HS-27A (cell line): ENCODE data around the gene RNF187.
"Not testable (repeated sequence)": the region's sequence is repeated elsewhere in the genome, so short reads cannot be mapped to it uniquely, and the experiment has no call there.

ENCODE experiments used
- DNase-seq: peaks from one replicate; pipeline ENCODE4 v3.0.0-alpha.2; 2012; ENCODE audit warnings: low read depth, missing footprints

Gene RNF187

GRCh38 chr1:228460821-228461220, 26.4 kb upstream of the RNF187 start:
- DNase-seq: no peak

- DNase-seq: no peak
Measured at GRCh38 chr1:228462560-228462959, 24.6 kb upstream of the RNF187 start.

DNA sequence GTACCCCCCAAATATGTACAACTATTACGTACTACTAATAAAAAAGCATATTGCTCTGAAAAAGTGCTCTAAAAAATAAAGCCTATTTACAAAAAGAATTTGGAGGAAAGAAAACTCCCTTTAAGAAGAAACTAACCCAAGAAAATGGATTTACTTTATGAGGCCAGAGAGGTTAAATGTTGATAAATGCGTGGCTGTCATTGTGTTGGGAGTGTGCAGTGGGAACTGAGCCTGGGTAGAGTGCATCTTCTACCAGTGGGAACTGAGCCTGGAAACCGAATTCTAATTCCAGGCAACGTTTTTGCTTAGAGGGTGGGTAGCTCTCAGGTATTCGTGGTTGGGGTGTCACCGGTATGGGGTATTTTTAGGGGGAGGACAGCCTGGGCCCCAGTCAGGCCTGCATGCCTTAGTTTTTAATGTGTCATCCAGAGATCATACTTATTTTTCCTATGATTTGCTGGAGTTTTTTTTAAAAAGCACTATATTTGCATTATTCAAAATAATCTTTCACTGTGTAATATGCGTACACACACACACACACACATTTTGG, 24.1 kb upstream of the RNF187 start:
- no peak for DNase-seq

GRCh38 chr1:228463559-228464455, 23.4 kb upstream of the RNF187 start:
- no peak for DNase-seq

DNA sequence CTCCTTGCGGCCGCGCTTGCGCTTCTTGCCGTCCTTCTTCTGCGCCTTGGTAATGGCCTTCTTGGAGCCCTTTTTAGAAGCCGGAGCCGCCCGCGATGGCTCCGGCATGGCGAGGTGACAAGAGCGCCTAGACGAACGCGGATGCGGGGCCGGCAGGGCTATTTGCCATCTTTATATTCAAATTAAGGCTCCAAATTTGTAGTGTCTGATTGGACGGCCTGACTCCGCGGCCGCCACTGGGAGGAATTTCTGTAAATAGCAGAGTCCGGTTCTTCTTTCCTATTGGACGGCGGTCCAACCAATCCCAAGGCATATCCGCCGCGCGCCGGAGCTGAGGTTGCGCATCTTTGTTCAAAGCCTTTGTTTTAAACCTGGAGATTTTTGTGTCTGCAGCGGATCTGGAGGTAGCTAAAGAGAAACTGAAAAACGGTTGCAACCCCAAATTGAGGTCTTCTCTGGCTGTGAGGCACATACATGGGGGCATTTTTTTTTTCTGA, 22.6 kb upstream of the RNF187 start:
- DNase-seq: no peak

DNA sequence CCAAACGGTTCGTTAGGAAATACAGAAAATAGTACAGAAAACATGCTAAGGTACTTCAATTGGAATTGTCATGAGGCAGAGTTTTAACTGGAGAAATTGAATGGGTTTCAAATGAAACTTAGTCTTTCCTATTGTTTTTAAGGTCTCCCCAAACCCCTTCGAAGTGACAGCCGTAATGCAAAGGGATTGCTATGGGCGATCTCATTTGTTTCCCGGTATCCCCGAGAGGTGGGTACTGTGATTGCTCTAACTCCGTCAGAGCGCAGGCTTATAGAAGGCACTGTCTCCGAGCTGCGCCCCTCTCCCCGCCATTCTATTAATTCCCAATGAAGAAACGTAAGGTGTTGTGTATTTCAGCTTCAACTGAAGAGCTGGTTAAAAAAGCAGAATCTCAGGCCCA, 22.0 kb upstream of the RNF187 start:
- DNase-seq: no peak

GRCh38 chr1:228465571-228466146, 21.5 kb upstream of the RNF187 start:
- DNase-seq: no peak

- not testable (repeated sequence) for DNase-seq
Measured at GRCh38 chr1:228468188-228468587, 19.0 kb upstream of the RNF187 start.

DNA sequence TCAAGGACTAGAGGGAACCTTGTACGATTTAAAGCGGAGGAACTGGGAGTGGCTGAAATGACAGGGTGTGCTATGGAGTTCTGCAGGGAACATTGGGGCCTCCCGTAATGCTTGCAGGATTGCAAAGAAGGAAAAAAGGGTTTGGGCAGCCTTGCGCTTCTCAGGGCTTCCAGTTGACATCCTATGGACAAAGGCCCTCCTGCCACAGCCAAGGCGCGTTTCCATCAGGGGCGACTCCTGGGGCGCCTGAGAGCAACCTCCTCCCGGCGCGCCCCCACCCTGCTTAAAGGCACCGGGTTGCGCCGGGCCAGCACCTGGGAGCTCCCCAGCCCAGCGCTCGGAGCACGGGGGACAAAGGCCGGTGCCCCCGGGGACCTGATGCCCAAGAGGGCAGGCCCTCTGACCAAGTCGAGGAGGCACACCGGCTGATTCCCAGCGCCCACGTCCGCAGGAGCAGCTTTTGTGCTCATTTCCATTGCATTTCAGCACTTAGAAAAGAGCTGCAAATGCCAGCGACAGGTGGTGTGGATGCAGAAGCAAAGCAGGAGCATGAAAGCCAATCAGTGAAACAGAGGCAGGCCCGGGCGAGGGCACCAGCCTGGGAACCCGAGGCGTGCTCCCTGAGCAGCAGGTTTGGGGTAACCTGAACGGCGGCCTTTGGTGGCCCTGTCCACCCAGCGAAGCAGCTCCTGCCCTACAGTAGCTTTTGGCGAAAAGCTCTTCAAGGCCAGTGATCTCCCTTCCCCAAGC, 17.6 kb upstream of the RNF187 start:
- DNase-seq: no peak

GRCh38 chr1:228471154-228471761, 15.9 kb upstream of the RNF187 start:
- DNase-seq: no peak

DNA sequence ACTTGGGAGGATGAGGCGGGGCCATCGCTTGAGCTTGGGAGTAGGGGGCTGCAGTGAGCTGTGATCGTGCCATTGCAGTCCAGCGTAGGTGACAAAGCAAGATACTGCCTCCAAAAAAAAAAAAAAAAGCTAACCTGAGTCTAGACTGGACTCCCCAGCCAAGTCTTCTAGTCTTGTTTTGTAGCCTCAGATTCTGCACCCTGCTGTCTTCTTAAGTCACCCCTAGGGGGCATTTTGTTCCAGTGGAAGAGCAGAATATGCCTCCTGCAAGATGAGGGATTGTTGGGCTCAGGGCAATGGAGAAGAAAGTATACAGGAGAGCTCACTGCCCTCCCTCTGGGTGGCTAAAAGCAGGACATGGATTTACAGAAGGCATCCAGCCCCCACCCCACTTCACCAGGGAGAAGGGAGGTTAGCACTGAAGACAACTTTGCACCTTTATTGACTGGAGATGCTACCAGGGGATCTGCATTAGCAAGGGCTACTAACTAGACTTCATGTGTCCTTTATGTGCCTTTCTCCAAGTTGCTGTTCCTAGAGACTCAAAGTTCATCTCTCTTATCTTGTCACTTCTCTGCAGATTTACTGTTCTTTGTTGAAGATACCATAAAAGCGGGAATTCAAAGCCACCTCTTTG, 15.3 kb upstream of the RNF187 start:
- no peak for DNase-seq

- DNase-seq: no peak
Measured at GRCh38 chr1:228472655-228473054, 14.5 kb upstream of the RNF187 start.

- no peak for DNase-seq
Measured at GRCh38 chr1:228474507-228474906, 12.7 kb upstream of the RNF187 start.

- DNase-seq: no peak
Measured at GRCh38 chr1:228475812-228476211, 11.4 kb upstream of the RNF187 start.

GRCh38 chr1:228477263-228477662, 9.9 kb upstream of the RNF187 start:
- DNase-seq: no peak

DNA sequence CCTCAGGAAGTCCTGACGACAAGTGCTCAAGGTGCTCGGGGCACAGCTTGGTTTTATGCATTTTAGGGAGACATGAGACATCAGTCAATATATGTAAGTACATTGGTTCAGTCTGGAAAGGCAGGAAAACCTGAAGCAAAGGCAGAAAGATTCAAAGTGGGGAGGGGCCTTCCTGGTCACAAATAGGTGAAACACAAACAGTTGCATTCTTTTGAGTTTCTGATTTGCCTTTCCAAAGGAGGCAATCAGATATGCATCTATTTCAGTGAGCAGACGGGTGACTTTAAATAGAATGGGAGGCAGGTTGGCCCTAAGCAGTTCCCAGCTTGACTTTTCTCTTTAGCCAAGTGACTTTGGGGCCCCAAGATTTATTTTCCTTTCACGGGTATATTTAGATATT, 8.9 kb upstream of the RNF187 start:
- no peak for DNase-seq

GRCh38 chr1:228478912-228479711, 8.1 kb upstream of the RNF187 start:
- no peak for DNase-seq

DNA sequence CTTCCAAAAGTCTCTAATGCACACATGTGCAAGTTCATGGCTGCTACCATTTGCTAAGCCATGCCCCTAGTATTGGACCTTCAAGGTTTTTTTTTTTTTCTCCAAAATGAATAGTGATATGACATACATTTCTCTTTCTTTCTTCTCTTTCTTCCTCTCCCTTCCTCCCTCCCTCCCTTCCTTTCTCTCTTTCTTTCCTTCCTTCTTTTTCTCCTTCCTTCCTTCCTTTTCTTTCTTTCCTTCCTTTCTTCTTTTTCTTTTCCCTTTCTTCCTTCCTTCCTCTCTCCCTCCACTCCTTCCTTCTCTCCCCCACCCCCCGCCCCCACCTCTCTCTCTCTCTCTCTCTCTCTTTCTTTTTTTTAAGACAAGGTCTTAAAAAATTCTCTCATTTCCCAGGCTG, 3.4 kb upstream of the RNF187 start:
- no peak for DNase-seq

- DNase-seq: peak; percentile 71
Measured at GRCh38 chr1:228486596-228487335, 416 bp upstream of the RNF187 start.
